OCI-LY1 (cell line): ENCODE measurements around the gene C2CD4A.

Source experiments
- H2AFZ ChIP-seq: fragments of 200-600 bp; sonication (generic), shearing (Covaris generic); 2 replicates; pipeline ENCODE4 v1.6.0; 2014; ENCODE audit warnings: antibody characterized with exemption, mild to moderate bottlenecking, low read length
- H3F3A ChIP-seq: fragments of 200-600 bp; sonication (generic), shearing (Covaris generic); 2 replicates; pipeline ENCODE4 v1.6.0; 2014; ENCODE audit warnings: mild to moderate bottlenecking, antibody characterized with exemption, low read length, moderate library complexity; ENCODE audit not compliant: insufficient read depth
- H3K27ac ChIP-seq: fragments of 200-600 bp; sonication (generic); 2 replicates; pipeline ENCODE4 v1.5.1; 2014; ENCODE audit warnings: low read length, mixed run types, mild to moderate bottlenecking, low read depth; ENCODE audit not compliant: poor library complexity, severe bottlenecking
- H3K27me3 ChIP-seq: fragments of 200-600 bp; sonication (generic); 2 replicates; pipeline ENCODE4 v1.6.0; 2014; ENCODE audit warnings: antibody characterized with exemption, mild to moderate bottlenecking, low read length, moderate library complexity; ENCODE audit not compliant: insufficient read depth
- H3K36me3 ChIP-seq: fragments of 200-600 bp; sonication (generic); 2 replicates; pipeline ENCODE4 v1.6.1; 2014; ENCODE audit warnings: mild to moderate bottlenecking, antibody characterized with exemption, low read length, moderate library complexity, mixed read lengths; ENCODE audit not compliant: insufficient read depth
- H3K4me1 ChIP-seq: fragments of 200-600 bp; sonication (generic); 2 replicates; pipeline ENCODE4 v1.5.1; 2014; ENCODE audit warnings: mild to moderate bottlenecking, low read length, moderate library complexity; ENCODE audit not compliant: insufficient read depth, severe bottlenecking
- H3K4me2 ChIP-seq: fragments of 200-600 bp; sonication (generic), shearing (Covaris generic); 2 replicates; pipeline ENCODE4 v1.6.1; 2014; ENCODE audit warnings: low read length
- H3K4me3 ChIP-seq: fragments of 200-600 bp; sonication (generic); 2 replicates; pipeline ENCODE4 v1.5.1; 2014; ENCODE audit warnings: low read length, low read depth, mild to moderate bottlenecking, mixed read lengths; ENCODE audit not compliant: poor library complexity, severe bottlenecking
- H3K79me2 ChIP-seq: fragments of 200-600 bp; shearing (Covaris generic); 2 replicates; pipeline ENCODE4 v1.6.1; 2016; ENCODE audit warnings: mixed run types, low read length, mixed read lengths; ENCODE audit not compliant: insufficient read depth
- H3K9ac ChIP-seq: fragments of 200-600 bp; sonication (generic), shearing (Covaris generic); 2 replicates; pipeline ENCODE4 v1.6.1; 2014; ENCODE audit warnings: mild to moderate bottlenecking, low read length, mixed read lengths
- H3K9me2 ChIP-seq: fragments of 200-600 bp; sonication (generic), shearing (Covaris generic); 2 replicates; pipeline ENCODE4 v1.6.1; 2014; ENCODE audit warnings: low read depth, mild to moderate bottlenecking, low read length, mixed read lengths
- H3K9me3 ChIP-seq: fragments of 200-600 bp; shearing (Covaris generic); 2 replicates; pipeline ENCODE4 v1.6.1; 2014; ENCODE audit warnings: low read length, mixed read lengths
- H4K20me1 ChIP-seq: fragments of 200-600 bp; sonication (generic), shearing (Covaris generic); 2 replicates; pipeline ENCODE4 v1.6.0; 2016; ENCODE audit warnings: mild to moderate bottlenecking, low read length; ENCODE audit not compliant: insufficient read depth
- CTCF ChIP-seq: fragments of 200-600 bp; sonication (generic), shearing (Covaris generic); IDR thresholded peaks from 2 replicates; pipeline ENCODE4 v1.5.1; 2017; ENCODE audit warnings: mild to moderate bottlenecking, antibody characterized with exemption, low read length, moderate library complexity, mixed read lengths
- EZH2 ChIP-seq: fragments of 200-600 bp; sonication (generic), shearing (Covaris generic); IDR thresholded peaks from 2 replicates; pipeline ENCODE4 v1.8.0; 2017; ENCODE audit warnings: borderline replicate concordance, mixed run types, mild to moderate bottlenecking, antibody characterized with exemption, low read length, moderate library complexity, mixed read lengths

Gene C2CD4A

DNA sequence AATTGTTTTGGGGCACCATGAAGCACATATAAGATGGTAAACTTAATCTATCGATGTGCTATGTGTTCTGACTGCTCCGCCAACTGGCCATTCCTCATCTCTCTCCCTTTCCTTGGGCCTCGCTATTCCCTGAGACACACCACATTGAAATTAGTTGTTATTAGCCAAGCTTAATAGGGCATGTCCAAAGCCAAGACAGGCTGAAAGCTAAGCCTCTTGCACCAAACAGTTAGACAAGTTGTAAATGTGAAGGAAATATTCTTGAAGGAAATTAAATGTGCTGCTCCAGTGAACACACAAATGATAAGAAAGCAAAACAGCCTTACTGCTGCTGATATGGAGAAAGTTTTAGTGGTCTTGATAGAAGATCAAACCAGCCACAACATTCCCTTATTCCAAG, 39.3 kb downstream of the C2CD4A start:
- Histone ChIP-seq H3K27ac (no peak overlapping the region), H3K9ac (no peak overlapping the region), H3K9me2 (no peaks in the 10 kb centered on the region), H3K79me2 (no peaks in the 10 kb centered on the region), H3K4me2 (no peak overlapping the region), H3K4me1 (no peaks in the 10 kb centered on the region), H3K9me3 (no peaks in the 10 kb centered on the region), H3K36me3 (no peaks in the 10 kb centered on the region), H4K20me1 (no peaks in the 10 kb centered on the region), H3K27me3 (no peaks in the 10 kb centered on the region), H3K4me3 (no peak overlapping the region), H3F3A (no peaks in the 10 kb centered on the region), H2AFZ (no peak overlapping the region)
- no peak for TF ChIP-seq EZH2
- TF ChIP-seq CTCF: no peak

GRCh38 chr15:62107571-62108121, 40.9 kb downstream of the C2CD4A start:
- no peak overlapping the region for H3K4me3 ChIP-seq
- no peak overlapping the region for H3K9ac ChIP-seq
- H3K4me1 ChIP-seq: no peaks in the 10 kb centered on the region
- TF ChIP-seq EZH2 (no peak), CTCF (no peak)
- no peaks in the 10 kb centered on the region for H4K20me1 ChIP-seq
- H2AFZ ChIP-seq: no peak overlapping the region
- no peak overlapping the region for H3K27ac ChIP-seq
- no peaks in the 10 kb centered on the region for H3K27me3 ChIP-seq
- H3K79me2 ChIP-seq: no peaks in the 10 kb centered on the region
- no peaks in the 10 kb centered on the region for H3K9me2 ChIP-seq
- H3K4me2 ChIP-seq: no peak overlapping the region
- H3F3A ChIP-seq: no peaks in the 10 kb centered on the region
- H3K36me3 ChIP-seq: no peaks in the 10 kb centered on the region
- H3K9me3 ChIP-seq: no peaks in the 10 kb centered on the region

GRCh38 chr15:62108411-62108810, 41.6 kb downstream of the C2CD4A start:
- Histone ChIP-seq H3K9me2 (no peaks in the 10 kb centered on the region), H4K20me1 (no peaks in the 10 kb centered on the region), H3K4me3 (no peak overlapping the region), H3K9me3 (no peaks in the 10 kb centered on the region), H3F3A (no peaks in the 10 kb centered on the region), H3K4me1 (no peaks in the 10 kb centered on the region), H2AFZ (no peak overlapping the region), H3K9ac (no peak overlapping the region), H3K4me2 (no peak overlapping the region), H3K27ac (no peak overlapping the region), H3K79me2 (no peaks in the 10 kb centered on the region), H3K27me3 (no peaks in the 10 kb centered on the region), H3K36me3 (no peaks in the 10 kb centered on the region)
- no peak for TF ChIP-seq EZH2
- TF ChIP-seq CTCF: no peak
